ENCODE results near the gene UBE2J2. TPM values are rescaled to one million over a fixed set of nuclear protein-coding genes. Genes with fewer than 3 reads are reported as not detected.

The UBE2J2 gene
- total RNA-seq, 1 donor from 2014 or later = 32.9 TPM

GRCh38 chr1:1243266-1243660, 30.4 kb downstream of the UBE2J2 start:
- Mint-ChIP-seq H3K27me3 (ENCODE audit: insufficient read depth, low read depth) (peaks cover 4% of the 10 kb centered on the region), H3K36me3 (no peaks in the 10 kb centered on the region), H3K4me1 (peaks cover 4% of the 10 kb centered on the region), H3K9me3 (no peaks in the 10 kb centered on the region), H3K27ac (no peak overlapping the region), H3K4me3 (no peak overlapping the region)
- Histone ChIP-seq H3K4me1 (peaks cover 14% of the 10 kb centered on the region), H3K27ac (no peak overlapping the region), H3K9me3 (ENCODE audit: low read depth) (no peaks in the 10 kb centered on the region), H3K9ac (no peak overlapping the region), H3K27me3 (peaks cover 28% of the 10 kb centered on the region), H4K20me1 (ENCODE audit: low read depth) (peaks cover 19% of the 10 kb centered on the region), H2AFZ (replicated peaks) (no peak overlapping the region), H3K79me2 (ENCODE audit: low read depth) (no peaks in the 10 kb centered on the region), H3K4me2 (no peak overlapping the region), H3K36me3 (no peaks in the 10 kb centered on the region), H3F3A (ENCODE audit: low read depth) (peaks cover 5% of the 10 kb centered on the region), H3K4me3 (no peak overlapping the region)
- TF ChIP-seq EZH2phosphoT487 (IDR thresholded peaks at IDR 0.05) (no peak), CTCF (IDR thresholded peaks at IDR 0.05) (no peak), EZH2 (IDR thresholded peaks at IDR 0.05) (no peak)
- DNase-seq (ENCODE audit: low spot score) = no peak

- Histone ChIP-seq H3K27ac (no peak overlapping the region), H4K20me1 (ENCODE audit: low read depth) (peaks cover 13% of the 10 kb centered on the region), H3K36me3 (no peaks in the 10 kb centered on the region), H2AFZ (replicated peaks) (no peak overlapping the region), H3K79me2 (ENCODE audit: low read depth) (no peaks in the 10 kb centered on the region), H3K27me3 (peaks cover 22% of the 10 kb centered on the region), H3K4me1 (peaks cover 14% of the 10 kb centered on the region), H3K9ac (no peak overlapping the region), H3K4me3 (no peak overlapping the region), H3K9me3 (ENCODE audit: low read depth) (no peaks in the 10 kb centered on the region), H3F3A (ENCODE audit: low read depth) (peaks cover 5% of the 10 kb centered on the region), H3K4me2 (no peak overlapping the region)
- no peak for DNase-seq (ENCODE audit: low spot score)
- Mint-ChIP-seq H3K9me3 (no peaks in the 10 kb centered on the region), H3K36me3 (no peaks in the 10 kb centered on the region), H3K4me3 (no peak overlapping the region), H3K27me3 (ENCODE audit: insufficient read depth, low read depth) (peaks cover 4% of the 10 kb centered on the region), H3K4me1 (peaks cover 4% of the 10 kb centered on the region), H3K27ac (no peak overlapping the region)
- TF ChIP-seq EZH2 (IDR thresholded peaks at IDR 0.05) = no peak
- TF ChIP-seq EZH2phosphoT487 (IDR thresholded peaks at IDR 0.05) = no peak
- no peak for TF ChIP-seq CTCF (IDR thresholded peaks at IDR 0.05)
Measured at GRCh38 chr1:1242461-1243265, 31.0 kb downstream of the UBE2J2 start.

GRCh38 chr1:1241588-1242219, 31.9 kb downstream of the UBE2J2 start:
- no peaks in the 10 kb centered on the region for H3K36me3 Mint-ChIP-seq
- Histone ChIP-seq H3K9me3 (ENCODE audit: low read depth) (no peaks in the 10 kb centered on the region), H2AFZ (replicated peaks) (no peak overlapping the region), H3K27ac (no peak overlapping the region), H3K79me2 (ENCODE audit: low read depth) (no peaks in the 10 kb centered on the region), H3K4me3 (no peak overlapping the region), H3K9ac (no peak overlapping the region), H3K4me1 (peaks cover 14% of the 10 kb centered on the region), H3K36me3 (no peaks in the 10 kb centered on the region), H3K4me2 (no peak overlapping the region), H3K27me3 (peaks cover 13% of the 10 kb centered on the region), H3F3A (ENCODE audit: low read depth) (peaks cover 8% of the 10 kb centered on the region), H4K20me1 (ENCODE audit: low read depth) (peaks cover 10% of the 10 kb centered on the region)
- no peak overlapping the region for H3K4me3 Mint-ChIP-seq
- H3K27ac Mint-ChIP-seq = no peak overlapping the region
- no peaks in the 10 kb centered on the region for H3K9me3 Mint-ChIP-seq
- TF ChIP-seq CTCF (IDR thresholded peaks at IDR 0.05) (no peak), EZH2phosphoT487 (IDR thresholded peaks at IDR 0.05) (no peak), EZH2 (IDR thresholded peaks at IDR 0.05) (no peak)
- peaks cover 2% of the 10 kb centered on the region for H3K27me3 Mint-ChIP-seq (ENCODE audit: insufficient read depth, low read depth)
- peaks cover 4% of the 10 kb centered on the region for H3K4me1 Mint-ChIP-seq
- no peak for DNase-seq (ENCODE audit: low spot score)
